Neural progenitor cell (in vitro differentiated cells): ENCODE data around the gene KCNIP2.

Experiments
- CTCF ChIP-seq: fragments of 200-600 bp; sonication (generic); IDR thresholded peaks from 2 replicates; pipeline ENCODE4 v1.5.1; 2017; ENCODE audit warnings: antibody characterized with exemption, mild to moderate bottlenecking
- EZH2 ChIP-seq: fragments of 200-600 bp; sonication (generic); IDR thresholded peaks from 2 replicates; pipeline ENCODE4 v1.6.1; 2017; ENCODE audit warnings: antibody characterized with exemption, mild to moderate bottlenecking, moderate library complexity
- EZH2phosphoT487 ChIP-seq: fragments of 200-600 bp; sonication (generic); IDR thresholded peaks from 2 replicates; pipeline ENCODE4 v1.6.1; 2017; ENCODE audit warnings: antibody characterized with exemption

DNA sequence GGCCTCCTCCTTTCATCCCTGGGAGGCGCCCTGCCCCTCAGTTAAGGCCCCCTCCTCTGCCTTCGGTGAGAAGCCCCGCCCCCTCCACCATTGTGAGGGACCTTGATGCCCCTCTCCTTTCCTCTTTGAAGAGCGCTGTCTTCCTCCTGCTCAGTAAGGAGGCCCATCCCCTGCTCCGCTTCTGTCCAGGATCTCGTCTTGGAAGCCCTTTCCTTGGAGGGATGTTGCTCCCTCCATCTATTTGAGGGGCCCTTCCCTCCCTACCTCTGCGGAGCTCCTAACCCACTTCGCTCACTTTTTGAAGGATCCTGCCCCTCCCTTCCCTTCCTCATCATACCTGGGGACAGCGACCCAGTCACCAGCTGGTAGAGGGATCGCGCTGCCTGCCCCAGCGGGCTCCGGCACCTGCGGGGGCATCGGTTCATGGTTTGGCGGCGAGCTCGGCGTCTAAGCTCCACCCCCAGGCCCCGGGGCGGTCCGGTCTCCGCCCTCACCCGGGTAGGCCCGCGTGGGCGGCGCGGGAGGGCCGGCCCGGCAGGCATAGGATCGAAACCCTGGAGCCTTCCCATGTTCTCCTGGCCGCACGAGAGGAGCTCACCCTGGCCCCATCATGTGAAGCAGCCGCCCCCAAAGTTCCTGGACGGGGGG, 4.1 kb downstream of the KCNIP2 start:
- no peak for TF ChIP-seq CTCF
- TF ChIP-seq EZH2phosphoT487, result no peak
- TF ChIP-seq EZH2, result no peak
